HepG2 (cell line): ENCODE data around the gene SZRD1. TPM values are rescaled to one million over a fixed set of nuclear protein-coding genes. Genes with fewer than 3 reads are reported as not detected.

Experiments
- AKAP8 ChIP-seq: sonication (generic); formaldehyde crosslinking; IDR thresholded peaks from 2 replicates; pipeline ENCODE4 v1.5.1; 2020; ENCODE audit warnings: mild to moderate bottlenecking, missing genetic modification reagents
- KDM6A ChIP-seq: IDR thresholded peaks from 2 replicates; pipeline ENCODE4 v1.6.1; 2016; ENCODE audit warnings: low read depth
- RAD51 ChIP-seq: fragments of 450-650 bp; IDR thresholded peaks from 2 replicates; pipeline ENCODE4 v1.6.1; 2016; ENCODE audit warnings: borderline replicate concordance
- ZNF12 ChIP-seq: sonication (generic); formaldehyde crosslinking; IDR thresholded peaks from 2 replicates; pipeline ENCODE4 v1.5.0; 2020; ENCODE audit warnings: missing genetic modification reagents
- polyA plus RNA-seq, 8 experiments: library from polyadenylated mRNA; depleted of rRNA in 3 of 8; stranded (reverse) in 7 of 8; unstranded in 1 of 8; fragments of >200 nt; fragmentation: Illumina TruSeq in 4 of 8; extraction: Trizol in 4 of 8; gene quantifications; 2 replicates each; pipeline versions ENCODE4 v1.2.1 to v1.2.3, GENCODE V29; 2011 to 2016; ENCODE audit warnings: low read depth in 4 of 8, missing spikeins in 1 of 8, mixed read lengths in 1 of 8; ENCODE audit not compliant: insufficient read depth in 1 of 8
- total RNA-seq, 5 experiments: library from RNA; depleted of rRNA; stranded (reverse); fragments of >200 nt; fragmentation: Illumina TruSeq; extraction: Trizol; gene quantifications; 2 replicates each; pipeline ENCODE4 v1.2.3, GENCODE V29; 2016; ENCODE audit warnings: low read depth in 1 of 5
- TF ChIP-seq, protein P1 (sequence below): IDR thresholded peaks from 2 replicates; pipeline ENCODE4 v1.6.1; 2016; ENCODE audit warnings: low read depth, control low read depth
- TF ChIP-seq, protein P2 (sequence below): sonication (generic); formaldehyde crosslinking; IDR thresholded peaks from 2 replicates; pipeline ENCODE4 v1.5.1; 2020; ENCODE audit warnings: mild to moderate bottlenecking, missing genetic modification reagents, moderate library complexity
- TF ChIP-seq, protein P3 (sequence below), 2 experiments: fragments of 450-650 bp in 1 of 2; sonication (generic) in 1 of 2; formaldehyde crosslinking in 1 of 2; IDR thresholded peaks; 2 replicates each; pipeline versions ENCODE4 v1.6.1 to v1.8.0; 2016 to 2022; ENCODE audit warnings: antibody characterized with exemption in 1 of 2, mild to moderate bottlenecking in 1 of 2, missing genetic modification reagents in 1 of 2
- TF ChIP-seq, protein P4 (sequence below): sonication (generic); formaldehyde crosslinking; IDR thresholded peaks from 2 replicates; pipeline ENCODE4 v1.5.0; 2020; ENCODE audit warnings: missing genetic modification reagents
- TF ChIP-seq, protein P5 (sequence below): IDR thresholded peaks from 2 replicates; pipeline ENCODE4 v1.6.1; 2016; ENCODE audit warnings: low read depth, missing genetic modification reagents, missing compliant biosample characterization

SZRD1 gene
- total and polyA plus RNA-seq, 2 of the 13 experiments (the other 11 are each of a cell fraction or from before 2014, with no cell fraction given): 28.5 to 41.4 TPM

DNA sequence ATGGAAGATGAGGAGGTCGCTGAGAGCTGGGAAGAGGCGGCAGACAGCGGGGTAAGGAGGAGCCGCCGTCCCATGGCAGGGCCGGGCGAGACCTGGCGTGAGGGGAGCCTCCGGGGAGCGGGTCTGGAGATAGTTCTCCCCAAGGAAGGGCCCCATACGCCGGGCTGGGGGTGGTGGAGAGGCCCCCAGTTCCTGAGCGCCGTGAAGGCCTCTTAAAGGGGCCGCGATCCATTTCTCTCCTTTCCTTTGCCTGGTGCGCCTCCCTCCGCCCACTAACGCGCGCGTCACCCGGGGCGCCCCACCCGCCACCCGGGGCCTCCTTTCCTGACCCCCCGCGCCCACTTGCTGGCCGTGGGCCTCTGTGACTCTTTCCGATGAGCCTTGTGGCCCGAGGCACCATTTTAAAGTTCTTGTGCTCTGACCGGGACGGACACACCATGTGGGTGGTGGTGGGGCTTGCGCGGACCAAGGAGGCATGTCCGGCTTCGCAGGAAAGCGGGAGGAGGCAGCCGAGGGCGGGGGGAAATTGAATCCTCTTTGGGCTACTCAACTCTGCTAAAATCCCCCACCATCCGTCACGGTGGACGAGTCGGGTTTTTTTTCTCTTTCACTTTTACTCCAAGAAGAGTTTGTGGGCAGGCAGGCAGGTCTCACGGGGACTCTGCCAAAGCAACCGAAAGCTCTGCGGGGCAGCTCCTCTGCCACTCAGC lies 371 bp downstream of the SZRD1 start (continued):
- TF ChIP-seq, protein P1, sequence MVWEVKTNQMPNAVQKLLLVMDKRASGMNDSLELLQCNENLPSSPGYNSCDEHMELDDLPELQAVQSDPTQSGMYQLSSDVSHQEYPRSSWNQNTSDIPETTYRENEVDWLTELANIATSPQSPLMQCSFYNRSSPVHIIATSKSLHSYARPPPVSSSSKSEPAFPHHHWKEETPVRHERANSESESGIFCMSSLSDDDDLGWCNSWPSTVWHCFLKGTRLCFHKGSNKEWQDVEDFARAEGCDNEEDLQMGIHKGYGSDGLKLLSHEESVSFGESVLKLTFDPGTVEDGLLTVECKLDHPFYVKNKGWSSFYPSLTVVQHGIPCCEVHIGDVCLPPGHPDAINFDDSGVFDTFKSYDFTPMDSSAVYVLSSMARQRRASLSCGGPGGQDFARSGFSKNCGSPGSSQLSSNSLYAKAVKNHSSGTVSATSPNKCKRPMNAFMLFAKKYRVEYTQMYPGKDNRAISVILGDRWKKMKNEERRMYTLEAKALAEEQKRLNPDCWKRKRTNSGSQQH (CRISPR knock-in tag): no peak
- TF ChIP-seq, protein P2, sequence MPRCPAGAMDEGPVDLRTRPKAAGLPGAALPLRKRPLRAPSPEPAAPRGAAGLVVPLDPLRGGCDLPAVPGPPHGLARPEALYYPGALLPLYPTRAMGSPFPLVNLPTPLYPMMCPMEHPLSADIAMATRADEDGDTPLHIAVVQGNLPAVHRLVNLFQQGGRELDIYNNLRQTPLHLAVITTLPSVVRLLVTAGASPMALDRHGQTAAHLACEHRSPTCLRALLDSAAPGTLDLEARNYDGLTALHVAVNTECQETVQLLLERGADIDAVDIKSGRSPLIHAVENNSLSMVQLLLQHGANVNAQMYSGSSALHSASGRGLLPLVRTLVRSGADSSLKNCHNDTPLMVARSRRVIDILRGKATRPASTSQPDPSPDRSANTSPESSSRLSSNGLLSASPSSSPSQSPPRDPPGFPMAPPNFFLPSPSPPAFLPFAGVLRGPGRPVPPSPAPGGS (CRISPR knock-in tag): no peak
- TF ChIP-seq, protein P3, sequence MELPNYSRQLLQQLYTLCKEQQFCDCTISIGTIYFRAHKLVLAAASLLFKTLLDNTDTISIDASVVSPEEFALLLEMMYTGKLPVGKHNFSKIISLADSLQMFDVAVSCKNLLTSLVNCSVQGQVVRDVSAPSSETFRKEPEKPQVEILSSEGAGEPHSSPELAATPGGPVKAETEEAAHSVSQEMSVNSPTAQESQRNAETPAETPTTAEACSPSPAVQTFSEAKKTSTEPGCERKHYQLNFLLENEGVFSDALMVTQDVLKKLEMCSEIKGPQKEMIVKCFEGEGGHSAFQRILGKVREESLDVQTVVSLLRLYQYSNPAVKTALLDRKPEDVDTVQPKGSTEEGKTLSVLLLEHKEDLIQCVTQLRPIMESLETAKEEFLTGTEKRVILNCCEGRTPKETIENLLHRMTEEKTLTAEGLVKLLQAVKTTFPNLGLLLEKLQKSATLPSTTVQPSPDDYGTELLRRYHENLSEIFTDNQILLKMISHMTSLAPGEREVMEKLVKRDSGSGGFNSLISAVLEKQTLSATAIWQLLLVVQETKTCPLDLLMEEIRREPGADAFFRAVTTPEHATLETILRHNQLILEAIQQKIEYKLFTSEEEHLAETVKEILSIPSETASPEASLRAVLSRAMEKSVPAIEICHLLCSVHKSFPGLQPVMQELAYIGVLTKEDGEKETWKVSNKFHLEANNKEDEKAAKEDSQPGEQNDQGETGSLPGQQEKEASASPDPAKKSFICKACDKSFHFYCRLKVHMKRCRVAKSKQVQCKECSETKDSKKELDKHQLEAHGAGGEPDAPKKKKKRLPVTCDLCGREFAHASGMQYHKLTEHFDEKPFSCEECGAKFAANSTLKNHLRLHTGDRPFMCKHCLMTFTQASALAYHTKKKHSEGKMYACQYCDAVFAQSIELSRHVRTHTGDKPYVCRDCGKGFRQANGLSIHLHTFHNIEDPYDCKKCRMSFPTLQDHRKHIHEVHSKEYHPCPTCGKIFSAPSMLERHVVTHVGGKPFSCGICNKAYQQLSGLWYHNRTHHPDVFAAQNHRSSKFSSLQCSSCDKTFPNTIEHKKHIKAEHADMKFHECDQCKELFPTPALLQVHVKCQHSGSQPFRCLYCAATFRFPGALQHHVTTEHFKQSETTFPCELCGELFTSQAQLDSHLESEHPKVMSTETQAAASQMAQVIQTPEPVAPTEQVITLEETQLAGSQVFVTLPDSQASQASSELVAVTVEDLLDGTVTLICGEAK (IDR thresholded peaks at IDR 0.05): no peak
- TF ChIP-seq, protein P3 (CRISPR knock-in tag; IDR thresholded peaks at IDR 0.05): peak; percentile 85
- TF ChIP-seq AKAP8 (0 out of 2 replicates have a peak, but pooled peaks have one; percentile 26), KDM6A (no peak), ZNF12 (CRISPR knock-in tag) (peak; percentile 61; the same call in 1 of the 2 replicates), RAD51 (no peak)
- TF ChIP-seq, protein P4, sequence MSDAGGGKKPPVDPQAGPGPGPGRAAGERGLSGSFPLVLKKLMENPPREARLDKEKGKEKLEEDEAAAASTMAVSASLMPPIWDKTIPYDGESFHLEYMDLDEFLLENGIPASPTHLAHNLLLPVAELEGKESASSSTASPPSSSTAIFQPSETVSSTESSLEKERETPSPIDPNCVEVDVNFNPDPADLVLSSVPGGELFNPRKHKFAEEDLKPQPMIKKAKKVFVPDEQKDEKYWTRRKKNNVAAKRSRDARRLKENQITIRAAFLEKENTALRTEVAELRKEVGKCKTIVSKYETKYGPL (CRISPR knock-in tag): no peak
- TF ChIP-seq, protein P5, sequence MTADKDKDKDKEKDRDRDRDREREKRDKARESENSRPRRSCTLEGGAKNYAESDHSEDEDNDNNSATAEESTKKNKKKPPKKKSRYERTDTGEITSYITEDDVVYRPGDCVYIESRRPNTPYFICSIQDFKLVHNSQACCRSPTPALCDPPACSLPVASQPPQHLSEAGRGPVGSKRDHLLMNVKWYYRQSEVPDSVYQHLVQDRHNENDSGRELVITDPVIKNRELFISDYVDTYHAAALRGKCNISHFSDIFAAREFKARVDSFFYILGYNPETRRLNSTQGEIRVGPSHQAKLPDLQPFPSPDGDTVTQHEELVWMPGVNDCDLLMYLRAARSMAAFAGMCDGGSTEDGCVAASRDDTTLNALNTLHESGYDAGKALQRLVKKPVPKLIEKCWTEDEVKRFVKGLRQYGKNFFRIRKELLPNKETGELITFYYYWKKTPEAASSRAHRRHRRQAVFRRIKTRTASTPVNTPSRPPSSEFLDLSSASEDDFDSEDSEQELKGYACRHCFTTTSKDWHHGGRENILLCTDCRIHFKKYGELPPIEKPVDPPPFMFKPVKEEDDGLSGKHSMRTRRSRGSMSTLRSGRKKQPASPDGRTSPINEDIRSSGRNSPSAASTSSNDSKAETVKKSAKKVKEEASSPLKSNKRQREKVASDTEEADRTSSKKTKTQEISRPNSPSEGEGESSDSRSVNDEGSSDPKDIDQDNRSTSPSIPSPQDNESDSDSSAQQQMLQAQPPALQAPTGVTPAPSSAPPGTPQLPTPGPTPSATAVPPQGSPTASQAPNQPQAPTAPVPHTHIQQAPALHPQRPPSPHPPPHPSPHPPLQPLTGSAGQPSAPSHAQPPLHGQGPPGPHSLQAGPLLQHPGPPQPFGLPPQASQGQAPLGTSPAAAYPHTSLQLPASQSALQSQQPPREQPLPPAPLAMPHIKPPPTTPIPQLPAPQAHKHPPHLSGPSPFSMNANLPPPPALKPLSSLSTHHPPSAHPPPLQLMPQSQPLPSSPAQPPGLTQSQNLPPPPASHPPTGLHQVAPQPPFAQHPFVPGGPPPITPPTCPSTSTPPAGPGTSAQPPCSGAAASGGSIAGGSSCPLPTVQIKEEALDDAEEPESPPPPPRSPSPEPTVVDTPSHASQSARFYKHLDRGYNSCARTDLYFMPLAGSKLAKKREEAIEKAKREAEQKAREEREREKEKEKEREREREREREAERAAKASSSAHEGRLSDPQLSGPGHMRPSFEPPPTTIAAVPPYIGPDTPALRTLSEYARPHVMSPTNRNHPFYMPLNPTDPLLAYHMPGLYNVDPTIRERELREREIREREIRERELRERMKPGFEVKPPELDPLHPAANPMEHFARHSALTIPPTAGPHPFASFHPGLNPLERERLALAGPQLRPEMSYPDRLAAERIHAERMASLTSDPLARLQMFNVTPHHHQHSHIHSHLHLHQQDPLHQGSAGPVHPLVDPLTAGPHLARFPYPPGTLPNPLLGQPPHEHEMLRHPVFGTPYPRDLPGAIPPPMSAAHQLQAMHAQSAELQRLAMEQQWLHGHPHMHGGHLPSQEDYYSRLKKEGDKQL (CRISPR knock-in tag): no peak
